ENCODE measurements around the gene ADGRG3. TPM values are rescaled to one million over a fixed set of nuclear protein-coding genes. Genes with fewer than 3 reads are reported as not detected.

The ADGRG3 gene
- total RNA-seq, 1 donor = not detected

Other genes with a start within 250 kb of the ADGRG3 start
- gene CIAPIN1, start 220.9 kb upstream of the ADGRG3 start, total RNA-seq = 58.6 and 62.6 TPM in 2 replicates
- gene COQ9, start 220.8 kb upstream of the ADGRG3 start, total RNA-seq = 31.2 and 44.5 TPM in 2 replicates
- gene POLR2C, start 205.6 kb upstream of the ADGRG3 start, total RNA-seq = 118 and 128 TPM in 2 replicates
- 34.5 and 40.2 TPM in 2 replicates for gene DOK4, start 181.8 kb upstream of the ADGRG3 start, total RNA-seq
- 11.6 and 15.1 TPM in 2 replicates for gene CCDC102A, start 131.7 kb upstream of the ADGRG3 start, total RNA-seq
- not detected in 2 replicates for gene ADGRG5, start 125.7 kb upstream of the ADGRG3 start, total RNA-seq
- 0.97 and 1.3 TPM in 2 replicates for gene ADGRG1, start 39.7 kb upstream of the ADGRG3 start, total RNA-seq
- gene DRC7, start 26.5 kb downstream of the ADGRG3 start, total RNA-seq = not detected in 2 replicates
- 23.3 and 23.5 TPM in 2 replicates for gene KATNB1, start 67.5 kb downstream of the ADGRG3 start, total RNA-seq
- gene KIFC3, start 134.2 kb downstream of the ADGRG3 start, total RNA-seq = 72.5 and 88.6 TPM in 2 replicates

Data from fibroblast of villous mesenchyme (primary cell).